NCI-H187 treated with DMSO at 0.1 percent for 48 hours (cell line): ENCODE measurements around the gene TMEM273.

Source experiments
- DNase-seq: peaks from one replicate; lab custom pipeline; 2025; lab: John Stamatoyannopoulos, UW

Gene TMEM273

GRCh38 chr10:49187950-49188761 lies at the start of gene TMEM273:
Gene TMEM273, minus strand, starts transcription at chr10:49188391. Its CDS starts 55 bp downstream, at chr10:49188336.
- no peak for DNase-seq

- DNase-seq, result no peak
Observed at GRCh38 chr10:49237985-49238384, 49.8 kb upstream of the TMEM273 start.

GRCh38 chr10:49235392-49235791 lies 47.2 kb upstream of the TMEM273 start:
- no peak for DNase-seq

GRCh38 chr10:49231086-49231820 lies 43.1 kb upstream of the TMEM273 start:
- DNase-seq, result no peak

GRCh38 chr10:49230004-49230403 lies 41.8 kb upstream of the TMEM273 start:
- peak; percentile 5 for DNase-seq

GRCh38 chr10:49228677-49229076 lies 40.5 kb upstream of the TMEM273 start:
- no peak for DNase-seq

- no peak for DNase-seq
Observed at GRCh38 chr10:49227406-49227805, 39.2 kb upstream of the TMEM273 start.

- DNase-seq, result no peak
Observed at GRCh38 chr10:49226594-49226993, 38.4 kb upstream of the TMEM273 start.

- no peak for DNase-seq
Observed at GRCh38 chr10:49225218-49225876, 37.2 kb upstream of the TMEM273 start.

GRCh38 chr10:49223205-49223604 lies 35.0 kb upstream of the TMEM273 start:
- no peak for DNase-seq

GRCh38 chr10:49222170-49222569 lies 34.0 kb upstream of the TMEM273 start:
- DNase-seq, result no peak

GRCh38 chr10:49220679-49221078 lies 32.5 kb upstream of the TMEM273 start:
- DNase-seq, result no peak

GRCh38 chr10:49220031-49220430 lies 31.8 kb upstream of the TMEM273 start:
- DNase-seq, result no peak

- no peak for DNase-seq
Observed at GRCh38 chr10:49219248-49219647, 31.1 kb upstream of the TMEM273 start.

GRCh38 chr10:49218480-49218879 lies 30.3 kb upstream of the TMEM273 start:
- no peak for DNase-seq

GRCh38 chr10:49217645-49218044 lies 29.5 kb upstream of the TMEM273 start:
- DNase-seq, result no peak

- DNase-seq, result no peak
Observed at GRCh38 chr10:49213211-49213610, 25.0 kb upstream of the TMEM273 start.

- no peak for DNase-seq
Observed at GRCh38 chr10:49212783-49213182, 24.6 kb upstream of the TMEM273 start.

- no peak for DNase-seq
Observed at GRCh38 chr10:49212076-49212475, 23.9 kb upstream of the TMEM273 start.

- no peak for DNase-seq
Observed at GRCh38 chr10:49208996-49209395, 20.8 kb upstream of the TMEM273 start.

GRCh38 chr10:49207936-49208487 lies 19.8 kb upstream of the TMEM273 start:
- DNase-seq, result peak; percentile 47

GRCh38 chr10:49207113-49207512 lies 18.9 kb upstream of the TMEM273 start:
- no peak for DNase-seq
